22Rv1 (cell line): Measurements from ENCODE around the gene GLYR1.

Experiments
- CTCF ChIP-seq: fragments of 450-650 bp; IDR thresholded peaks from 2 replicates; pipeline ENCODE4 v1.5.1; 2017; ENCODE audit warnings: mild to moderate bottlenecking
- ZFX ChIP-seq: fragments of 450-650 bp; IDR thresholded peaks from 2 replicates; pipeline ENCODE4 v1.6.1; 2017; ENCODE audit warnings: antibody characterized with exemption, borderline replicate concordance

GRCh38 chr16:4892361-4893102 lies 45.4 kb upstream of the GLYR1 start:
- TF ChIP-seq CTCF (no peak), ZFX (no peak)
